HepG2 (cell line): Measurements from ENCODE around the gene CARD19. TPM values are rescaled to one million over a fixed set of nuclear protein-coding genes. Genes with fewer than 3 reads are reported as not detected.

Experiments
- CEBPG ChIP-seq: IDR thresholded peaks from 2 replicates; pipeline ENCODE4 v1.6.1; 2016
- HCFC1 ChIP-seq: fragments of 150-350 bp; IDR thresholded peaks from 2 replicates; pipeline ENCODE4 v1.6.1; 2014; ENCODE audit warnings: low read depth, low read length
- HNRNPLL ChIP-seq: fragments of 200-400 bp; formaldehyde crosslinking; IDR thresholded peaks from 2 replicates; pipeline ENCODE4 v1.6.1; 2017; ENCODE audit warnings: mild to moderate bottlenecking, low read depth, low read length; ENCODE audit not compliant: poor library complexity, severe bottlenecking
- NFKBIZ ChIP-seq: IDR thresholded peaks from 2 replicates; pipeline ENCODE4 v1.6.1; 2018; ENCODE audit warnings: missing genetic modification reagents, missing compliant biosample characterization
- PRMT3 ChIP-seq: sonication (generic); formaldehyde crosslinking; IDR thresholded peaks from 2 replicates; pipeline ENCODE4 v1.8.1; 2022; ENCODE audit warnings: low read depth, mild to moderate bottlenecking, moderate library complexity, missing genetic modification reagents, borderline replicate concordance
- SIN3A ChIP-seq: IDR thresholded peaks from 2 replicates; pipeline ENCODE4 v1.6.1; 2011; ENCODE audit warnings: low read depth, mild to moderate bottlenecking, control low read depth, low read length, borderline replicate concordance
- STAT5B ChIP-seq: sonication (generic); formaldehyde crosslinking; IDR thresholded peaks from 2 replicates; pipeline ENCODE4 v1.4.0; 2020; ENCODE audit warnings: missing genetic modification reagents
- TSC22D2 ChIP-seq: sonication (generic); formaldehyde crosslinking; IDR thresholded peaks from 2 replicates; pipeline ENCODE4 v1.5.1; 2020; ENCODE audit warnings: missing genetic modification reagents, mild to moderate bottlenecking, borderline replicate concordance
- YEATS2 ChIP-seq: sonication (generic); formaldehyde crosslinking; IDR thresholded peaks from 2 replicates; pipeline ENCODE4 v1.4.0; 2020; ENCODE audit warnings: missing genetic modification reagents, borderline replicate concordance
- YY1 ChIP-seq: IDR thresholded peaks from 2 replicates; pipeline ENCODE4 v1.6.1; 2011; ENCODE audit warnings: low read length, low read depth, moderate library complexity, mild to moderate bottlenecking; ENCODE audit not compliant: insufficient read depth, insufficient replicate concordance
- ZNF251 ChIP-seq: sonication (generic); formaldehyde crosslinking; IDR thresholded peaks from 2 replicates; pipeline ENCODE4 v1.9.0; 2021; ENCODE audit warnings: mild to moderate bottlenecking, missing genetic modification reagents
- ZNF260 ChIP-seq: sonication (generic); formaldehyde crosslinking; IDR thresholded peaks from 2 replicates; pipeline ENCODE4 v1.4.0; 2020; ENCODE audit warnings: missing genetic modification reagents, low read depth, mild to moderate bottlenecking, borderline replicate concordance
- ZNF34 ChIP-seq: sonication (generic); formaldehyde crosslinking; IDR thresholded peaks from 2 replicates; pipeline ENCODE4 v1.4.0; 2020; ENCODE audit warnings: mild to moderate bottlenecking, missing genetic modification reagents, borderline replicate concordance
- ZNF343 ChIP-seq: sonication (generic); formaldehyde crosslinking; IDR thresholded peaks from 2 replicates; pipeline ENCODE4 v1.4.0; 2020; ENCODE audit warnings: mild to moderate bottlenecking, missing genetic modification reagents
- ZNF570 ChIP-seq: sonication (generic); formaldehyde crosslinking; IDR thresholded peaks from 2 replicates; pipeline ENCODE4 v1.4.0; 2020; ENCODE audit warnings: mild to moderate bottlenecking, missing genetic modification reagents, borderline replicate concordance
- ZNF816 ChIP-seq: sonication (generic); formaldehyde crosslinking; IDR thresholded peaks from 2 replicates; pipeline ENCODE4 v1.8.0; 2022; ENCODE audit warnings: missing genetic modification reagents, mild to moderate bottlenecking, borderline replicate concordance
- ZSCAN25 ChIP-seq: sonication (generic); formaldehyde crosslinking; IDR thresholded peaks from 2 replicates; pipeline ENCODE4 v1.8.0; 2022; ENCODE audit warnings: mild to moderate bottlenecking, missing genetic modification reagents
- polyA plus RNA-seq, 8 experiments: library from polyadenylated mRNA; depleted of rRNA in 3 of 8; stranded (reverse) in 7 of 8; unstranded in 1 of 8; fragments of >200 nt; fragmentation: Illumina TruSeq in 4 of 8; extraction: Trizol in 4 of 8; gene quantifications; 2 replicates each; pipeline versions ENCODE4 v1.2.1 to v1.2.3, GENCODE V29; 2011 to 2016; ENCODE audit warnings: low read depth in 4 of 8, missing spikeins in 1 of 8, mixed read lengths in 1 of 8; ENCODE audit not compliant: insufficient read depth in 1 of 8
- total RNA-seq, 5 experiments: library from RNA; depleted of rRNA; stranded (reverse); fragments of >200 nt; fragmentation: Illumina TruSeq; extraction: Trizol; gene quantifications; 2 replicates each; pipeline ENCODE4 v1.2.3, GENCODE V29; 2016; ENCODE audit warnings: low read depth in 1 of 5
- TF ChIP-seq, protein P1 (sequence below): sonication (generic); formaldehyde crosslinking; conservative IDR thresholded peaks from 2 replicates; pipeline ENCODE4 v1.8.0; 2022; ENCODE audit warnings: low read depth, missing genetic modification reagents
- TF ChIP-seq, protein P2 (sequence below): sonication (generic); formaldehyde crosslinking; IDR thresholded peaks from 2 replicates; pipeline ENCODE4 v1.8.0; 2022; ENCODE audit warnings: low read depth, missing genetic modification reagents
- TF ChIP-seq, protein P3 (sequence below): sonication (generic); formaldehyde crosslinking; IDR thresholded peaks from 2 replicates; pipeline ENCODE4 v1.5.1; 2020; ENCODE audit warnings: missing genetic modification reagents, mild to moderate bottlenecking, borderline replicate concordance
- TF ChIP-seq, protein P4 (sequence below): sonication (generic); formaldehyde crosslinking; IDR thresholded peaks from 2 replicates; pipeline ENCODE4 v1.4.0; 2020; ENCODE audit warnings: missing genetic modification reagents, borderline replicate concordance
- TF ChIP-seq, protein P5 (sequence below): sonication (generic); formaldehyde crosslinking; IDR thresholded peaks from 2 replicates; pipeline ENCODE4 v1.4.0; 2020; ENCODE audit warnings: mild to moderate bottlenecking, missing genetic modification reagents

The CARD19 gene
- total and polyA plus RNA-seq, 2 of the 13 experiments (the other 11 are each of a cell fraction or from before 2014, with no cell fraction given): 18.4 to 47.2 TPM

DNA sequence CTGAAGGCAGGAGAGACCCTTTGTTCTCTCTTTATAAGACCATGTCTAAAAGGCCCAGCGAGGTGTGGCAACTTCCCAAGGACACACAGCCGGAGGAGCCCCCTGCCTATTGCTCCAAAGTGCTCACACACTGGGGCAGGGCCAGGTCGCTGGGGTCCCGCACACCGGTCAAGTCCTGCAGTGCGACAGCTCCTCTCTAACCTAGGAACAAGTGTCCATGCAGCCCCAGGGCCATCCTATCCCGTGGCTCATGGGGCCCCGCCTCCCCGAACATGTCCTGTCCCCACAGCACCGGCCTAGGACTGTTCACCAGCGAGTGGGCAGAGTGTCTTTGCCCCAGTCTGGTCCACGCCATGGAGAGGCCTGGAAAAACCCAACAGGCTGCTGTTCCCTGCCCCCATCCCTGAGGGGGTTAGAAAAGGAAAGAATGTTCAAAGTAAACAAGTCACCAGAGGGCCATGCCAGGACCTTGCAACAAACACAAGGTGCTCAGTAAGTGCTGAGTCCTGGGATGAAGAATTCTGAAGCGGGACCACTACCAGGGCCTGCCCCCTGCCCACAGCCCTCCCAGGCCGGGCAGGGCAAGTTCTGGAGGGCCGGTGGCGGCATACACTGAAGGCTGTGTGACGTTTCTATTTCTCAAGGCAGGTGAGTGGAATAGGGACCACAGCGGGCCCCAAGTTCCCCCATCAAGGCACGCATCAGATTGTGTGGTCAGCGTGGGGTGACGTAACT is 37.1 kb downstream of the CARD19 start (continued):
- TF ChIP-seq SIN3A (0 out of 2 replicates have a peak, but pooled peaks have one; percentile 7), ZNF34 (CRISPR knock-in tag) (no peak), ZNF816 (CRISPR knock-in tag) (no peak), CEBPG (CRISPR knock-in tag) (peak; percentile 81; the same call in 1 of the 2 replicates), TSC22D2 (CRISPR knock-in tag) (no peak), PRMT3 (CRISPR knock-in tag) (no peak), ZNF343 (CRISPR knock-in tag) (no peak), YY1 (no peak), HNRNPLL (no peak), ZNF260 (CRISPR knock-in tag) (no peak), YEATS2 (CRISPR knock-in tag) (no peak), ZNF570 (no peak), ZNF251 (CRISPR knock-in tag) (no peak), NFKBIZ (CRISPR knock-in tag) (no peak), ZSCAN25 (CRISPR knock-in tag) (no peak), STAT5B (no peak), HCFC1 (no peak)
- TF ChIP-seq, protein P1, sequence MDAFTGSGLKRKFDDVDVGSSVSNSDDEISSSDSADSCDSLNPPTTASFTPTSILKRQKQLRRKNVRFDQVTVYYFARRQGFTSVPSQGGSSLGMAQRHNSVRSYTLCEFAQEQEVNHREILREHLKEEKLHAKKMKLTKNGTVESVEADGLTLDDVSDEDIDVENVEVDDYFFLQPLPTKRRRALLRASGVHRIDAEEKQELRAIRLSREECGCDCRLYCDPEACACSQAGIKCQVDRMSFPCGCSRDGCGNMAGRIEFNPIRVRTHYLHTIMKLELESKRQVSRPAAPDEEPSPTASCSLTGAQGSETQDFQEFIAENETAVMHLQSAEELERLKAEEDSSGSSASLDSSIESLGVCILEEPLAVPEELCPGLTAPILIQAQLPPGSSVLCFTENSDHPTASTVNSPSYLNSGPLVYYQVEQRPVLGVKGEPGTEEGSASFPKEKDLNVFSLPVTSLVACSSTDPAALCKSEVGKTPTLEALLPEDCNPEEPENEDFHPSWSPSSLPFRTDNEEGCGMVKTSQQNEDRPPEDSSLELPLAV (CRISPR knock-in tag): no peak
- TF ChIP-seq, protein P2, sequence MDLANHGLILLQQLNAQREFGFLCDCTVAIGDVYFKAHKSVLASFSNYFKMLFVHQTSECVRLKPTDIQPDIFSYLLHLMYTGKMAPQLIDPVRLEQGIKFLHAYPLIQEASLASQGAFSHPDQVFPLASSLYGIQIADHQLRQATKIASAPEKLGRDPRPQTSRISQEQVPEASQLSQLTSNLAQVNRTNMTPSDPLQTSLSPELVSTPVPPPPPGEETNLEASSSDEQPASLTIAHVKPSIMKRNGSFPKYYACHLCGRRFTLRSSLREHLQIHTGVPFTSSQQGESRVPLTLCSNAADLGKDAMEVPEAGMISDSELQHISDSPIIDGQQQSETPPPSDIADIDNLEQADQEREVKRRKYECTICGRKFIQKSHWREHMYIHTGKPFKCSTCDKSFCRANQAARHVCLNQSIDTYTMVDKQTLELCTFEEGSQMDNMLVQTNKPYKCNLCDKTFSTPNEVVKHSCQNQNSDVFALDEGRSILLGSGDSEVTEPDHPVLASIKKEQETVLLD (CRISPR knock-in tag): no peak
- TF ChIP-seq, protein P3, sequence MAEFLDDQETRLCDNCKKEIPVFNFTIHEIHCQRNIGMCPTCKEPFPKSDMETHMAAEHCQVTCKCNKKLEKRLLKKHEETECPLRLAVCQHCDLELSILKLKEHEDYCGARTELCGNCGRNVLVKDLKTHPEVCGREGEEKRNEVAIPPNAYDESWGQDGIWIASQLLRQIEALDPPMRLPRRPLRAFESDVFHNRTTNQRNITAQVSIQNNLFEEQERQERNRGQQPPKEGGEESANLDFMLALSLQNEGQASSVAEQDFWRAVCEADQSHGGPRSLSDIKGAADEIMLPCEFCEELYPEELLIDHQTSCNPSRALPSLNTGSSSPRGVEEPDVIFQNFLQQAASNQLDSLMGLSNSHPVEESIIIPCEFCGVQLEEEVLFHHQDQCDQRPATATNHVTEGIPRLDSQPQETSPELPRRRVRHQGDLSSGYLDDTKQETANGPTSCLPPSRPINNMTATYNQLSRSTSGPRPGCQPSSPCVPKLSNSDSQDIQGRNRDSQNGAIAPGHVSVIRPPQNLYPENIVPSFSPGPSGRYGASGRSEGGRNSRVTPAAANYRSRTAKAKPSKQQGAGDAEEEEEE (CRISPR knock-in tag): no peak
- TF ChIP-seq, protein P4, sequence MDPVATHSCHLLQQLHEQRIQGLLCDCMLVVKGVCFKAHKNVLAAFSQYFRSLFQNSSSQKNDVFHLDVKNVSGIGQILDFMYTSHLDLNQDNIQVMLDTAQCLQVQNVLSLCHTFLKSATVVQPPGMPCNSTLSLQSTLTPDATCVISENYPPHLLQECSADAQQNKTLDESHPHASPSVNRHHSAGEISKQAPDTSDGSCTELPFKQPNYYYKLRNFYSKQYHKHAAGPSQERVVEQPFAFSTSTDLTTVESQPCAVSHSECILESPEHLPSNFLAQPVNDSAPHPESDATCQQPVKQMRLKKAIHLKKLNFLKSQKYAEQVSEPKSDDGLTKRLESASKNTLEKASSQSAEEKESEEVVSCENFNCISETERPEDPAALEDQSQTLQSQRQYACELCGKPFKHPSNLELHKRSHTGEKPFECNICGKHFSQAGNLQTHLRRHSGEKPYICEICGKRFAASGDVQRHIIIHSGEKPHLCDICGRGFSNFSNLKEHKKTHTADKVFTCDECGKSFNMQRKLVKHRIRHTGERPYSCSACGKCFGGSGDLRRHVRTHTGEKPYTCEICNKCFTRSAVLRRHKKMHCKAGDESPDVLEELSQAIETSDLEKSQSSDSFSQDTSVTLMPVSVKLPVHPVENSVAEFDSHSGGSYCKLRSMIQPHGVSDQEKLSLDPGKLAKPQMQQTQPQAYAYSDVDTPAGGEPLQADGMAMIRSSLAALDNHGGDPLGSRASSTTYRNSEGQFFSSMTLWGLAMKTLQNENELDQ (CRISPR knock-in tag): no peak
- TF ChIP-seq, protein P5, sequence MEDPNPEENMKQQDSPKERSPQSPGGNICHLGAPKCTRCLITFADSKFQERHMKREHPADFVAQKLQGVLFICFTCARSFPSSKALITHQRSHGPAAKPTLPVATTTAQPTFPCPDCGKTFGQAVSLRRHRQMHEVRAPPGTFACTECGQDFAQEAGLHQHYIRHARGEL: no peak
